KMS-11 (cell line): ENCODE results near the gene TCEAL2.

ENCODE experiments used
- H2AFZ ChIP-seq: fragments of 200-600 bp; sonication (generic); 2 replicates; pipeline ENCODE4 v1.6.1; 2016; ENCODE audit warnings: antibody characterized with exemption, mixed run types, low read depth
- H3K27ac ChIP-seq: fragments of 200-600 bp; sonication (generic); 2 replicates; pipeline ENCODE4 v1.6.1; 2016; ENCODE audit warnings: mild to moderate bottlenecking, mixed run types
- H3K27me3 ChIP-seq: fragments of 200-600 bp; sonication (generic); 2 replicates; pipeline ENCODE4 v1.6.1; 2017; ENCODE audit warnings: mild to moderate bottlenecking, low read depth, mixed run types, moderate library complexity; ENCODE audit not compliant: insufficient read depth
- H3K36me3 ChIP-seq: fragments of 200-600 bp; sonication (generic); 2 replicates; pipeline ENCODE4 v1.6.1; 2017; ENCODE audit warnings: mild to moderate bottlenecking, mixed run types; ENCODE audit not compliant: insufficient read depth
- H3K4me1 ChIP-seq: fragments of 200-600 bp; sonication (generic); 2 replicates; pipeline ENCODE4 v1.6.1; 2016; ENCODE audit warnings: mild to moderate bottlenecking, low read depth, mixed run types; ENCODE audit not compliant: poor library complexity, severe bottlenecking
- H3K4me2 ChIP-seq: fragments of 200-600 bp; sonication (generic); 2 replicates; pipeline ENCODE4 v1.7.0; 2016; ENCODE audit warnings: mild to moderate bottlenecking, mixed run types
- H3K4me3 ChIP-seq: fragments of 200-600 bp; sonication (generic); IDR thresholded peaks from 2 replicates; pipeline ENCODE4 v1.6.1; 2017; ENCODE audit warnings: low read depth, low read length, mixed read lengths; ENCODE audit not compliant: insufficient read depth
- H3K79me2 ChIP-seq: fragments of 200-600 bp; sonication (generic); 2 replicates; pipeline ENCODE4 v1.6.1; 2016; ENCODE audit warnings: low read depth, mixed run types; ENCODE audit not compliant: insufficient read depth
- H3K9ac ChIP-seq: fragments of 200-600 bp; sonication (generic); 2 replicates; pipeline ENCODE4 v1.6.1; 2016; ENCODE audit warnings: mild to moderate bottlenecking, mixed run types
- H4K20me1 ChIP-seq: fragments of 200-600 bp; sonication (generic); 2 replicates; pipeline ENCODE4 v1.6.1; 2016; ENCODE audit warnings: mild to moderate bottlenecking, mixed run types; ENCODE audit not compliant: insufficient read depth
- CTCF ChIP-seq: fragments of 200-600 bp; sonication (generic); conservative IDR thresholded peaks from 2 replicates; pipeline ENCODE4 v1.6.1; 2017; ENCODE audit warnings: low read depth, mild to moderate bottlenecking, antibody characterized with exemption, low read length, moderate library complexity, mixed read lengths

Gene TCEAL2

GRCh38 chrX:102154218-102154860 is 28.9 kb downstream of the TCEAL2 start:
- Histone ChIP-seq H3K4me1 (no peaks in the 10 kb centered on the region), H3K79me2 (no peaks in the 10 kb centered on the region), H3K36me3 (no peaks in the 10 kb centered on the region), H3K4me2 (peak overlapping the region; percentile 91), H3K27me3 (no peaks in the 10 kb centered on the region), H3K4me3 (no peak overlapping the region), H4K20me1 (no peaks in the 10 kb centered on the region), H3K9ac (peak overlapping the region; percentile 64; the same call in 1 of the 2 replicates), H2AFZ (peak overlapping the region; percentile 91), H3K27ac (peak overlapping the region; percentile 51; the same call in 1 of the 2 replicates)
- TF ChIP-seq CTCF = peak; percentile 76

GRCh38 chrX:102154900-102155805 is 29.7 kb downstream of the TCEAL2 start:
- TF ChIP-seq CTCF = no peak
- no peaks in the 10 kb centered on the region for H3K36me3 ChIP-seq
- H3K79me2 ChIP-seq = no peaks in the 10 kb centered on the region
- no peak overlapping the region for H3K4me3 ChIP-seq
- H3K4me2 ChIP-seq = peak overlapping the region; percentile 91
- H3K27ac ChIP-seq = peak overlapping the region; percentile 51
- H3K27me3 ChIP-seq = no peaks in the 10 kb centered on the region
- H2AFZ ChIP-seq = peak overlapping the region; percentile 91
- H3K9ac ChIP-seq = peak overlapping the region; percentile 64
- H4K20me1 ChIP-seq = no peaks in the 10 kb centered on the region
- H3K4me1 ChIP-seq = no peaks in the 10 kb centered on the region

- Histone ChIP-seq H4K20me1 (no peaks in the 10 kb centered on the region), H3K4me1 (no peaks in the 10 kb centered on the region), H3K27me3 (no peaks in the 10 kb centered on the region), H2AFZ (peak within 1 kb of the TSS; percentile 91), H3K27ac (peak within 1 kb of the TSS; percentile 51), H3K79me2 (no peaks in the 10 kb centered on the region), H3K4me3 (no peak within 1 kb of the TSS), H3K9ac (peak within 1 kb of the TSS; percentile 64), H3K36me3 (no peaks in the 10 kb centered on the region), H3K4me2 (peak within 1 kb of the TSS; percentile 91)
- no peak for TF ChIP-seq CTCF
These were observed 30.3 kb downstream of the TCEAL2 start, which contains the start of gene BEX5 for GRCh38 chrX:102155806-102156179. TSS of gene BEX5 (minus strand) at chrX:102155977. CDS start at chrX:102154265, 1,712 bp downstream.
